Measurements from ENCODE around the gene ALOX5.

Gene ALOX5

DNA sequence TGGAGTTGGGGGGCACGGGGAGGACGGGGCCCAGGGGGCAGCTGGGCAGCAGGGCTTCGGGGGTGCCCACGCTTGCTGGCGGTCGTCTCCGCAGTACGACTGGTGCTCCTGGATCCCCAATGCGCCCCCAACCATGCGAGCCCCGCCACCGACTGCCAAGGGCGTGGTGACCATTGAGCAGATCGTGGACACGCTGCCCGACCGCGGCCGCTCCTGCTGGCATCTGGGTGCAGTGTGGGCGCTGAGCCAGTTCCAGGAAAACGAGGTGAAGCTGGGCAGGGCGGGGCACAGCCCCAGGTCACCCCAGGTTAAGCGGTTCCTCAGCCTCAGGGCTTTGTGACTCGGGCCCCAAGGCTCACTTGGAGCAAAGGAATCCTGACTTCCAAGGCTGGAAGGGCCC is 70.0 kb downstream of the ALOX5 start:
- no peak for DNase-seq

DNA sequence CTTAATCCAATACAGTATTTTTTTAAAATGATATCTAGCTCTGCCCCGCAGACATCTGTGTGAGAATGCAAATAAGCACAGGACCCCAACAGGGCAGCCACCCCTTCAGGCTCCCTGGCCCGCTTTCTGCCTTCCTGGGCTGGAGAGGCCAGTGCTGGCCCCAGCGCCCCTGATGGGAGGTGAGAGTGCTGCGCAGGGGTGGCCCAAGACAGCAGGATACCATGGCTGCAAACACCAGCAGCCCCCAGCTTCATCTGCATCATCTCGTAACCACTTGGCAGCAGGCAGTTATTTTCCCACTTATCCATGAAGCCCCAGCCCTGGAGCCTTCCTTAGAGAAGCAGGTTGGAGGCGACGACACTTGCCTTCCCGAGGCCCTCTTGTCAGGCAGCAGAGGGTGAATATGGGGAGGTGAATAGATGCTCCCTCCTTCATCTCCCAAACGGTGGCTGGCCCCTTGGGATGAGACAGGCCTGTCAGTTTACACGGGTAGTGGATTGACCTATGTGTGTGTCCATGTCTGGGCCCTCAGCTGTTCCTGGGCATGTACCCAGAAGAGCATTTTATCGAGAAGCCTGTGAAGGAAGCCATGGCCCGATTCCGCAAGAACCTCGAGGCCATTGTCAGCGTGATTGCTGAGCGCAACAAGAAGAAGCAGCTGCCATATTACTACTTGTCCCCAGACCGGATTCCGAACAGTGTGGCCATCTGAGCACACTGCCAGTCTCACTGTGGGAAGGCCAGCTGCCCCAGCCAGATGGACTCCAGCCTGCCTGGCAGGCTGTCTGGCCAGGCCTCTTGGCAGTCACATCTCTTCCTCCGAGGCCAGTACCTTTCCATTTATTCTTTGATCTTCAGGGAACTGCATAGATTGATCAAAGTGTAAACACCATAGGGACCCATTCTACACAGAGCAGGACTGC is 71.2 kb downstream of the ALOX5 start:
- DNase-seq: no peak

DNA sequence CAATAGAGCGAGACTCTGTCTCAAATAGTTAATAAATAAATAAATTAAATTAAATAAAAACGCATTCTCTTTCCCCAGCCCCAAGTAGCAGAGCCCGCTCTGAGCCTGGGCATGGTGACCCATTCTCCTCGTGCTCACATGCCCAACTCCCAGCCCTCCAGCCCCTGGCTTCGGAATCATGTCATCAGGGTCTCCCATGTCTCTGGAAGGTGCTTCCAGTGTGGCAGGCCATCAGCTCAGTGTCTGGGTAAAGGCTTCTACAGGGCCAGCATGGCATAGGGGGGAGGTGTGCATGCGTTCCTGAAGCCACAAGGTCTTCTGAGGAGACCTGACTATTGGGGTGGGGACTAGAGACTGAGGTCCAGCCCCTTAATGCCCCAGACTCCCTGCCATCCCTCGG is 72.8 kb downstream of the ALOX5 start:
- DNase-seq: no peak

DNA sequence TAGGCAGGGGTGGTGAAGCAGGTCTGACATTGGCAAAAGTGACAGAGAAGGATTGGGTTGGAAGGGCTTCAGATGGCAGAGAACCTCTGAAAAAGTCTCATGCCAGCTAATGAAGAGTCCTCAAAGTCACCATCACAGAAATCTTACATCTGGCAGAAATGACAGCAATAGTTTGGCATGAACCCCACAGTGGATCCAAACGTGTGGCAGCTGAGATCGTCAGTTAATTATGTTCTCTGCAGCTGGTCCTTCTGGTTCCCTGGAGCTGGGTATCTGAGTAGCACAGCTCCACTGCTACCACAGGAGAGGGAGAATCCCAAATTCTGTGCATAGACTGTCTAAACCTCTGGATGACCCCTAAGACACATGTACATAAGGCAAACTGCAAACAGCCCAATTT is 73.4 kb downstream of the ALOX5 start:
- no peak for DNase-seq

DNA sequence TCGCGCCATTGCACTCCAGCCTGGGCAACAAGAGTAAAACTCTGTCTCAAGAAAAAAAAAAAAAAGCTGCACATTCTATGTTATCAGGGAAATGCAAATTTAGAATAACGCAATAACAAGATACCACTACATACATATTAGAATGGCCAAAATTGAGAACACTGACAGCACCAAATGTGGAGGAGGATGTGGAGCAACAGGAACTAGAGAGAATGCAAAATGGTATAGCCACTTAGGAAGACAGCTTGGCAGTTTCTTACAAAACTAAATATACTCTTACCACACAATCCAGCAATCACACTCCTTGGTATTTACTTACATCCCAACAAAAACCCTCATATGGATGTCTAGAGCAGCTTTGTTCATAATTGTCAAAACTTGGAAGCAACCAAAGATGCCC is 76.8 kb downstream of the ALOX5 start:
- DNase-seq: no peak

DNA sequence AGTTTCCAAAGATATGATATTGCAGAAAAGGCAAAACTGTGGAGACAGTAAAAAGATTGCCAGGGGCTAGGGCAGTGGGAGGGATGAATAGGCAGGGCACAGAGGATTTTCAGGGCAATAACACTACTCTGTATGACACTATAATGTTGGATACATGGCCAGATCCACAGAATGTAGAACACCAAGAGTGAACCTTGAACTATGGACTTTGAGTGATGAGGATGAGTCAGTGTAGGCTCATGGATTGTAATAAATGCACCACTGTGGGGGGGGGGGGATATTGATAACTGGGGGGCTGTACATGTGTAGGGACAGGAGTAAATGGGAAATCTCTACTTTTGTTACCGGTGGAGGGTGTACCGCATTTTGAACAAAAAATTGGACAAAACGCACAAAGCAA is 77.4 kb downstream of the ALOX5 start:
- no peak for DNase-seq

DNA sequence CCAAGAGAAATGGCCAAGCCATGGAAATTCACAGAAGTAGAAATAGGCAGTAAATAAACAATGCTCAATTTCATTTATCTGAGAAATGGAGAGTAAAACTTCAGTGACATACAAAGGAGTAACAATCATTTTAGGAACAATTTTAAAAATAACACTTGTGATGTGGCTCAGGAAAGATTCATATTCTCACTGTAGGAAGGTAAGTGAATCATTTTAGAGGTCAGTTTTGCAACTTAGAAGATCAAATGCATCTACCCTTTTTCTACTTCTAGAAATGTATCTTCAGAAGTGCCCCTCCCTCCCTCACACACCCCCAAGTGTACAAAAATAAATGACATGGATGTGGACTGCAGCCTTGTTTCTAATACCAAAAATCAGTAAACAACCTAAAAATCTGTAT is 78.3 kb downstream of the ALOX5 start:
- no peak for DNase-seq

DNA sequence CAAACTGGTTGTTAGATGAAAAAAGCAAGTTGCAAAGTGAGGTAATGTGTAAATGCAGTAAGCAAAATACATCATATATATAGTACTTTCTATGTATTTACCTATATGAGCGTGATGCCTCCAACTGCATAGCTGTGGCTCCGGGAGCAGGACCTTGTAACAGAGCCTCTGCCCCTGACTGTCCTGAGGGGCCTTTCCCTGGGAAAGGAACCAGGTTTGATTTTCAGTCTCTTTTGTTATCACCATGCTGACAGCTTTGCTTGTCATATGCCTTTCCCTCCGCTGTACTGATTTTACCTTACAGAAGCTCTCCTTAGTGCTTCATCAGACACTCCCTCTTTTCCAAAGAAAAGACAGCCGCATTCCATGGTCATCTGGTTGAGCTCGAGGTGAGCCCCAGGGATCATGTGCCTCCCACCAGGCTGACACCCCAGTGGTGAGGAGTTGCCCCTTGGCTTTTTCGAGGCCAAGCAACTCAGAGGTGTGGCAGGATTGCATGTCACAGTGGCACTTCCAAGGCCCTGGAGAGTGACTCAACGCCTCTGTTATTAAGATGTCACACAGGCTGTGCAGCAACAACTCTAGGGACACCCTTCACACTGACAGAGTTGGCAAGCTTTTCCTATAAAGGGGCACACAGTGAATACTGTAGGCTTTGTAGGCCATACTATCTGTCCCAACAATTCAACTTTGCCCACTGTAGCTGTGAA is 78.9 kb downstream of the ALOX5 start:
- DNase-seq: no peak

DNA sequence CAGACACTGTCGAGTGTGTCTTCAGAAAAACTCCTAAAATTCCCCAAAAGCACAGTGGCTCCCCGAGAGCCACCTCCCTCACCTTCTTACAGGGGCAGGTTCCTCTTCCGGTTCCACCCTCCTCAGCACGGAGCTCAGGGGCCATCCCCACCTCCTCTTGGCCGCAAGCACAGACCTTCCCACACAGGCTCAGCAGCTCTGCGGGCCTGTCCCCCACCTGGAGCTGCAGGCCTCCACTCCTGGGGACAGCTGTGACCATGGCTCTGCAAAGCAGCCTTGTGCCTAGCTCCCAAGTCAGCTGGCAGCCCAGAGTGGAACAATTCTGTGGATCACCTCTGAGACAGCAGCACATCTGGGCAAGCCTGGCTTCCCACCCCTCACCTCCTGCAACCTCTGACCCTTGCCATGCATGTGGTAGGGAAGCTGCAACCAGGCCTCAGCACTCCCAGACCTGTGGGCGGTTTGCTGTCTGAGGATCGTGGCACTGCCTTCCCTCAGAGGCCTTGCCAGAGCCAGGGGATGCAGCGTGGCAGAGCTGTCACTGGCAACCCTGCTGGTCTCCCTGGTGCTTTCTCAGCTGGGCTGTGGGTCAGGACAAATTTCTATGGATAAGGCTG is 79.7 kb downstream of the ALOX5 start:
- DNase-seq: no peak

DNA sequence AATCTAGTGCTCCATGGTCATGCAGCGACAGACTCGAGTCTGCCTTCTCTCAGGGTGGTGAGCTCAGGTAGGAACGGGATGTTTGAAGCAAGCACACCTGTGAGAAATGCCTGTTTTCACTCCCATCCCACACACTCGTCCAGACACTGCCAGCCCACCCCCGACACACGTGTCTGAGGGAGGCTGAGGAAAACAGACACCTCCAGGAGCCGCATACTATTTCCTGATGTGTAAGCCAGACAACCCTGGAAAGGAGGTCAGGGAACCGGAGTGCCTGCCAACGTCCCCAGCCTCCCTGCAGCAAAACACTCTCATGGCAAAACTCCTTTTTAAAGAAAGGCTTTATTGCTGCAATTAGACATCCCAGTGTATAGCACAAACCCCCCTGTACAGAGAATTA is 80.2 kb downstream of the ALOX5 start:
- no peak for DNase-seq

DNA sequence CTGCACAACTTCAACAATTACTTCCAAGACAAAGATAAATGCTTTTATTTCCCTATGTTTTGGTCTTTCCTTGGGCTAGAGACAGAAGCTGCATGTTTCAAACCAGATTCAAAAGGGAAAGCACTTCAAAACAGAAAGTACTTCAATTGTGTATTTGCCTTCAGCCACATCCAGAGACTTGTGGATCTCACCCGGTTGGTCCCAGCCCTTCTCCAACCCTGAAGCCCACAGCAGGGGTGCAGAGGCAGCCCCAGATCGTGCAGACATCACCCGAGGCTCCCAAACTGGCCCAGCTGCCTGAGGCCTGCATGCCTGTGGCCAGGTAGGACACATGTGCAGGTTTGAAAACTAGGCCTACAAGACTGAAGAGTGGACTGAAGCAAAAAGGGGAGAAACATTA is 80.8 kb downstream of the ALOX5 start:
- DNase-seq: no peak

GRCh38 chr10:45456233-45456632 is 82.2 kb downstream of the ALOX5 start:
- DNase-seq: no peak

- no peak for DNase-seq
These were observed 82.8 kb downstream of the ALOX5 start for GRCh38 chr10:45456822-45457221.

- no peak for DNase-seq
These were observed 83.5 kb downstream of the ALOX5 start for GRCh38 chr10:45457487-45457886.

DNA sequence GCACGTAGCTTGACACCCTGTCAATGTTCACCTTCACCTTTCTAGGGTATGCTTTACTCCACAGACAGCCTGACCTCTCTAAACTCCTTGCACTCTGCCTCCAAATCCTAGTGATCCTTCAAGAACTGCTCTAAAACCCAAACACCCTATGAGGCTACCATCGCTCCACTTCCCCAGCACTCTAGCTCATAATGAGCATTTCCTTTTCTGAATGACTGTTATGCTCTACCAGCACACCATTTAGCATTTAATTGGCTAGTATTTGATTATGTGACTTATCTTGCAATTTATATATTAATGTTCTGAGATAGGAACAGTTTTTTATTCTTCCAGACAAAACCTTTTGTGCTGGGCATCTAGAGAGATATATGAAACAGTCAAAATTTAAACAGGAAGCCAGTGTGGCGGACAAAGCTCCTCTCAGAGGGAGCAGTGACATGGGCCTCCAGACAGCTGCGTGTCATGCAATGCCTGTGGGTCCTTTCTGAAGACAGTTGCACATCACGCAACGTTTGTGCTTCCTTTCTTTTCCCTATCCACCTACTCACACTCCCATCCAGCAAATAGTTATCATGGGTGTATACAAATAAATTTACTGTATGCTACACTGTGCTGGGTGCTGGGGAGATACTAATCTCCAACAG is 86.3 kb downstream of the ALOX5 start:
- no peak for DNase-seq

DNA sequence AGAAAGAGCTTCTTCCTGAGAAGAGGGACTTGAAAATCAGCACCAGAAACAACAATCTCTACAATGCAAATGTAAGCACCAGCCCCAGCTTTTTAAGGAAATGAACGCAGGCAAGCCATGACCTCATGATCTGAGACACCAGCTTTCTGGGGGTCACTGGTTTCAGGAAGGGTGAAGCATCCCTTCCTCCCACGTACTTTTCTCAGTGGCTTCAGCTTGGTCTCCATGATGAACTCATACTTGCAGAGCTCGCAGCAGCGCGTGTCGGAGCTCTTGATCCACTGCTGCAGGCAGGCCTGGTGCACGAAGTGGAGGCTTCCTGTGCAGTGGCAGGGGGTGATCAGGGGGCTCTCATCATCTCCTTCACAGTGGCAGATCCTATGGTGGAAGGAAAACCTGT is 87.0 kb downstream of the ALOX5 start:
- DNase-seq: no peak

DNA sequence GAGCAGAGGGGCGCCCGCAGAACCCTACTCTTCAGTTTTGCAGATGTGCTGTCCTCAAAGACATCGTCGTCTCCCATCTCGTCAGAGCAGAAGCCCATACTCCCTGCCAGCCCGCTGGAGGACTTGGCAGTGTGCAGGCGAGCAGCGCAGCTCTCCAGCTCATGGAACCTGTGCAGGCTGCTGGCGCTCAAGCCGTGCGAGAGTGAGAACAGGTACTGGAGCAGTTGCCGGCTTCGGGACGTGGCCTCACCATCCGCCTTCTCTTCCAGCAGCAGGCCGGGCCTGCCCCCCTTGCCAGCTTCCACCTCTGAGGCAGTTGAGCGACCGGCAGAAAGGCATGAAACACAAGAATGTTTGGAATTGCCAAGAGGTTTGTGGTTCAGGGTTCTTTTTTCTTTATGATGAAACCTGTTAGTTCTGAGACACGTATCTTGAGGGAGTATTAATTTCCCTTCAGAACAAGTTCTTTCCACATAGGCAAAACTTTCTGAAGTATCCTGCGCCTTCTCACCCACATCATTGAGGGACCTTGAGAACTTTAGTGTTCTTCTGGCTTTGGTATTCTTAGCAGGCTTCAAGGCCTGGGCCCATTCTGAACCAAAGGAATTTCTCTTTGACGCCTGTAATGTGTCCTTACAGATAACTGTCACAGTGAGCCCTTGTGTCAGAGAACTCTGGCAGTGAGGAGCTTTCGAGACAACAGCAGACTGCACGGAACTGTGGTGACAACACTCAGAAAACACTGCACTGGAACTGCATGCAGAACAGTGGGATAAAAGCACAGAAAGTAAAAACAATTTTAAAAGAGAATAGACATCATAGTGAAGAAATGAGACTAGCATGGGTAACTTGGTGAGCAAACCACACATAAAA is 89.5 kb downstream of the ALOX5 start:
- DNase-seq: no peak

DNA sequence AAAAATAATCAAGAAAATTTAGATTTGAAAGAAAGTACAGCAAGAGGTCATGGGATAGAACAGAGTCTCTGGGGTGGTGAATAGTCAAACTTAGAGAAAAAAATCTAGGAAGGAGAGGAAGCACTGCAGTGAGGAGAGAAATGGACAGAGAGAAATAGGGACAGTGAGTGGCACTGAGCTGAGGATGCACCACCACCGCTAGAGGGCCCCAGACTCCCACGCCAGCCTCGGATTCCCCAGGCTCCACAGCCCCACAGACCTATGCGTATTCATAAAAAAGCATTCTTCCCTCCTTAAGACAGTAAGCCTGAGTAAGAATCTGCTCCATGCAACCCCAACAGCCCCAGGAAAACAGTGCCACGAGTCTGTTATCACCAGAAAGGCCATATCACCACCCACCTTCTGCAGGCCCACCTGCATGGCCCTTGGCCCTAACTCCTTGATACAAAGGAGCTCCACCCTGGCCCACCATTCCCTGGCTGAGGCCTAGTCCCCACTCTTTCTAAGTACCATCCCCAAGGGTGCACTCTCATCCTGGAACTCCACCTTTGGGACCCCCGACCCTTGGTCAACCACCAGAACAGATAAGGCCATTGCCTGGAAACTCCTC is 91.0 kb downstream of the ALOX5 start:
- peak; percentile 59 for DNase-seq

DNA sequence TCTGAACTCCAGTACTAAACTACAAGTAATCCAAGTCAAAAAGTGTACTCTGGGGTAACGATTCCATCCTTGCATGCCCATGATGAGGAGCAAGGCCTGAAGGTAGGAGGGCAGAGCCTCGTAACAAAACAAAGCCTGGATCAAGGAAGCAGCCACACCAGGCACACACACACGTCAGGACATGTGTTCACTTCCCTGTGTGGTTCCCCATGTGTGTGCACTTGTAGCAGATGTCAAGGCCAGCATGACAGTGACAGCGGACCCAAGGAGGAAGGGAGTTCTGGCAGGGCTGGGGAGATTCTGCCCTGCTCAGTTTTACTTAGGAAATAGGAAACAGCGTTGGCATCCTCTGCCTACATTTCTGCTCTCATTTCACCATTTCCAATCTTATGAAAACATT is 92.8 kb downstream of the ALOX5 start:
- no peak for DNase-seq

DNA sequence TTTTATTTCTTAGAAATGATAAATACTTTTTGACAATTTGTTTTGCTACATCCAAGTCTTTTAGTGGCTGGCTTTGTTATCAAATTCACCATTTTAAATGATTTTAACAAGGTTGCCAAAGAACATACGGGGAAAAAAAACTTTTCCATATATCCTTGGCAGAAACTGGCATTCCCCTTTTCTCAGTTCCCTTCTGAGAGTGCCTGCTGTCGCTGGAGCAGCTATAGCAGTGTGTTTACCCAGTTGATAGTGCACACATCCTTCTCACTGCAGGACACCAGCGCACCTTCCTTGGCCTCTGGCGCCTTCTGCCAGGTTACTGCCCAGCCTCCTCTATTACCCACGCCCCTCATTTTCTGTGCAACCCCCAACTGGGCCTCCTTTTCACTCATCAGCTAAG is 94.1 kb downstream of the ALOX5 start:
- no peak for DNase-seq

DNA sequence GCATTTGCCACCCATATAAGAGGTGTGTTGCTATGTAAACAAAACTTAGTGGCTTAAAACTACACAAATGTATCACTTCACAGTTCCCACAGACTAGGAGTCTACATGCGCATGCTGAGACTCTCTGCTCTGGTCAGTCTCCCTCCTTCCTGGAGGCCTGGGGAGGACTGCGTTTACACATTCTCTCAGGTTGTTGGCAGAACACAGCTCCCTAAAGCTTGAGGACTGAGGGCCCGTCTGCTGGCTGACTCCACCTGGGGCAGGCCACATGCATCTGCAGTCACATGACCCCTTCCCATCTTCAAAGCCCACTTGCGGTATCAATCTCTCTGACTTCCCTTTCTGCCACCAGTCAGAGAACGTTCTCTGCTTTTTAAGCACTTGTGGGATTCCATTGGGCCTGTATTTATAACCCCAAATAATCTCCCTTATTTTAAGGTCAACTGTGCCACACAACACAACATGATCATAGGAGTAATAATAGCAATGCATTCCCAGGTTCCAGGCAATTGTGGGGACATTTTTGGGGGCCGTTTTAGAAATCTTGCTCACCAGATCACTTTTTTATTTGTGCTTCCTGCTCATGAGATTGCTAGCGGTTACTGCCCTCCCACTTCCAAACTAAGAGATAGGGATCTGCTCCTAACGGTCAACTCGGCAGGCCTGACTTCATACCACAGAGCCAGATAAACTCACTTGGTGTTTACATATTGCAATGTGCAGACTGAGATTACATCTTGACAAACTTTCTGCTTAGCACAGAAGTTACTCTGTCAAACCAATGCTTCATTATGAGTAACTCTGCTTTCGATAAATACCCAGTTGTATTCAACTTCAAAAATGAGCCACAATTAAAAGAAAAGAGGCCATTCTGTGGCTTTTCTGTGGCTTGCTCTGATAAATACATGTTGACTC is 96.3 kb downstream of the ALOX5 start:
- peak; percentile 2 for DNase-seq
